Activated CD4-positive, alpha-beta T cell treated with anti-CD3 and anti-CD28 coated beads, Interleukin-2, Interleukin-4, amounts not matched to agents 100 ng/mL and 50 ng/mL, durations not matched to agents 16 hours and 8 hours (primary cell): Measurements from ENCODE around the gene PI16.
A peak's percentile ranks its signal among the peaks of the same experiment; 100 is the strongest.

Source experiments
- DNase-seq: peaks from one replicate; pipeline ENCODE4 v3.0.0-alpha.2; 2020; ENCODE audit warnings: low spot score

PI16 gene

GRCh38 chr6:36954262-36954931, at the start of gene PI16:
PI16 (plus strand) TSS chr6:36954738; CDS start chr6:36954761, 23 bp downstream.
- peak; percentile 31 for DNase-seq

- no peak for DNase-seq
These were observed 49.6 kb upstream of the PI16 start for GRCh38 chr6:36904851-36905393.

- no peak for DNase-seq
These were observed 47.8 kb upstream of the PI16 start for GRCh38 chr6:36906539-36907325.

- DNase-seq = no peak
These were observed 46.8 kb upstream of the PI16 start for GRCh38 chr6:36907781-36908180.

- no peak for DNase-seq
These were observed 45.8 kb upstream of the PI16 start for GRCh38 chr6:36908747-36909146.

GRCh38 chr6:36912030-36912454, 42.5 kb upstream of the PI16 start:
- DNase-seq = peak; percentile 63

GRCh38 chr6:36912586-36912985, 42.0 kb upstream of the PI16 start:
- DNase-seq = peak; percentile 96

GRCh38 chr6:36913082-36913481, 41.5 kb upstream of the PI16 start:
- DNase-seq = no peak

GRCh38 chr6:36914227-36914794, 40.2 kb upstream of the PI16 start:
- peak; percentile 70 for DNase-seq

GRCh38 chr6:36915599-36915998, 38.9 kb upstream of the PI16 start:
- no peak for DNase-seq

- no peak for DNase-seq
These were observed 38.4 kb upstream of the PI16 start for GRCh38 chr6:36916126-36916525.

- no peak for DNase-seq
These were observed 36.9 kb upstream of the PI16 start for GRCh38 chr6:36917541-36918193.

- DNase-seq = no peak
These were observed 34.5 kb upstream of the PI16 start for GRCh38 chr6:36920049-36920448.

GRCh38 chr6:36920546-36920945, 34.0 kb upstream of the PI16 start:
- DNase-seq = no peak

- peak; percentile 4 for DNase-seq
These were observed 30.4 kb upstream of the PI16 start for GRCh38 chr6:36924131-36924530.

- DNase-seq = no peak
These were observed 29.7 kb upstream of the PI16 start for GRCh38 chr6:36924778-36925374.

GRCh38 chr6:36925809-36926208, 28.7 kb upstream of the PI16 start:
- peak; percentile 32 for DNase-seq

GRCh38 chr6:36926708-36927513, 27.6 kb upstream of the PI16 start:
- DNase-seq = peak; percentile 51

GRCh38 chr6:36927691-36928546, 26.6 kb upstream of the PI16 start:
- DNase-seq = no peak

- DNase-seq = no peak
These were observed 26.0 kb upstream of the PI16 start for GRCh38 chr6:36928547-36928918.
